ENCODE data around the gene GPR137B. TPM values are rescaled to one million over a fixed set of nuclear protein-coding genes. Genes with fewer than 3 reads are reported as not detected.

GPR137B gene
- total and polyA plus RNA-seq, 2 of the 8 experiments (the other 6 are each of a cell fraction or from before 2014, with no cell fraction given): 6.9 to 7.7 TPM

DNA sequence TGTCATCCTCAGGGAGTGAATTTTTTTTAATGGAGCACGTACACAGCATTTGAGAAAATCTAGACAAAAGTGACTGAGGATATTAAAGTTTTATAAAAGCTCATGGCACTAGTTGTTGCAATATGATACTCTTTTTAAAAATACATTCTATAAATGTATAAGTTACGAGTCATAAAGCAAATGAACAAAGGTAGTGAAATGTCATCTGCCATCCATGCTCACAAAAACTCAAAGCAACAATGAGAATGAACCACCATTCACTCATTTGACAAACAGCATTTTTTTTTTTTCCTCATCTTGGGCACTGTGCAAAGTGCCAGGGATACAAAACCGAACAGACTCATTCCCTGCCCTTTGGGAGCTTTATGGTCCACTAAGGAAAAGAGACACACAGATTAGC lies 38.7 kb downstream of the GPR137B start:
- Histone ChIP-seq H3K9ac (replicated peaks in 1 of 4; ENCODE audit: extremely low read depth in 1 of 4, low read depth in 3 of 4, low read length in 3 of 4) (no peak overlapping the region), H3K14ac (ENCODE audit: insufficient read length) (no peak overlapping the region), H3K23me2 (ENCODE audit: low read depth, low read length) (no peaks in the 10 kb centered on the region), H3K4me3 (ENCODE audit: extremely low read depth in 1 of 4, insufficient read depth in 2 of 4, low read depth in 3 of 4, low read length in 4 of 4) (no peak overlapping the region), H2BK20ac (ENCODE audit: low read length) (no peak overlapping the region), H3K4me2 (ENCODE audit: insufficient read depth in 1 of 2, low read depth in 2 of 2, low read length in 2 of 2) (no peak overlapping the region), H3K79me1 (ENCODE audit: low read depth, low read length) (no peaks in the 10 kb centered on the region; the same call in 1 of the 2 replicates), H2AK5ac (ENCODE audit: low read depth, low read length) (no peak overlapping the region), H3K4ac (replicated peaks; ENCODE audit: insufficient read length, low read depth, low read length) (no peak overlapping the region), H3K56ac (replicated peaks; ENCODE audit: insufficient read length, low read depth, low read length) (no peak overlapping the region), H4K8ac (ENCODE audit: extremely low read depth, insufficient read depth, low read length) (no peak overlapping the region), H2BK120ac (replicated peaks; ENCODE audit: low read depth, low read length) (no peak overlapping the region), H2BK5ac (ENCODE audit: low read depth, low read length) (no peak overlapping the region), H3K36me3 (ENCODE audit: control insufficient read depth in 2 of 4, insufficient read depth in 4 of 4, low read length in 3 of 4) (peaks cover 0 to 7% (median 0%) of the 10 kb centered on the region in 4 experiments; a peak in 3 of 8 replicates), H3K27ac (ENCODE audit: low read depth, low read length) (no peak overlapping the region), H3K4me1 (replicated peaks in 1 of 4; ENCODE audit: control insufficient read depth in 3 of 4, insufficient read depth in 4 of 4, low read length in 3 of 4) (no peaks in the 10 kb centered on the region; a peak in 1 of 7 replicates), H2BK12ac (ENCODE audit: low read depth, low read length) (no peak overlapping the region), H2BK15ac (ENCODE audit: low read length) (no peak overlapping the region), H4K91ac (replicated peaks; ENCODE audit: insufficient read length, low read length) (no peak overlapping the region), H4K5ac (ENCODE audit: insufficient read length, low read depth, low read length) (no peak overlapping the region), H3K9me3 (ENCODE audit: insufficient read depth in 2 of 2, low read depth in 1 of 2, low read length in 1 of 2) (no peaks in the 10 kb centered on the region), H2AFZ (ENCODE audit: low read length) (no peak overlapping the region), H4K20me1 (replicated peaks in 1 of 2; ENCODE audit: control insufficient read depth in 1 of 2, insufficient read depth in 2 of 2, low read length in 2 of 2) (no peaks in the 10 kb centered on the region), H3K18ac (ENCODE audit: extremely low read depth, low read length) (no peak overlapping the region), H3K79me2 (ENCODE audit: control insufficient read depth in 1 of 2, insufficient read depth in 2 of 2, low read length in 2 of 2) (no peaks in the 10 kb centered on the region), H3K23ac (ENCODE audit: insufficient read length) (no peak overlapping the region), H3K27me3 (replicated peaks in 1 of 4; ENCODE audit: control insufficient read depth in 3 of 4, extremely low read depth in 1 of 4, insufficient read depth in 3 of 4, low read length in 3 of 4) (no peaks in the 10 kb centered on the region)
- 88% methylated on average over 3 of the region's 3 CpGs; no CpG with 5 or more reads in 1 of the 2 experiments for WGBS, 2 experiments (ENCODE audit: extremely low coverage in 1 of 2, insufficient coverage in 1 of 2, insufficient read length in 1 of 2, insufficient replicate concordance in 2 of 2, low coverage in 1 of 2, low lambda C conversion rate in 2 of 2, missing lambda C conversion rate in 1 of 2)
- FAIRE-seq (no peak), DNase-seq (ENCODE audit: low read depth in 1 of 2, low spot score in 2 of 2) (no peak)
- CTCF ChIA-PET (ENCODE audit: partially characterized antibody): interaction anchor here (1.2 kb wide), 1 partner anchor 12 kb away, joined by 6 read pairs; no protein-coding TSS in a partner anchor
- no peak for TF ChIP-seq TEAD4 (IDR thresholded peaks at IDR 0.05; ENCODE audit: low read depth, low read length)
- TF ChIP-seq YY1 (IDR thresholded peaks at IDR 0.05; ENCODE audit: low read depth, low read length): no peak
- TF ChIP-seq CBX5 (IDR thresholded peaks at IDR 0.05; ENCODE audit: low read depth, low read length): no peak
- TF ChIP-seq SIRT6 (IDR thresholded peaks at IDR 0.05; ENCODE audit: low read length): no peak
- no peak for TF ChIP-seq KDM1A (IDR thresholded peaks at IDR 0.05; ENCODE audit: borderline replicate concordance, low read length)
- TF ChIP-seq JUND (IDR thresholded peaks at IDR 0.05; ENCODE audit: low read length): no peak
- TF ChIP-seq TAF1 (IDR thresholded peaks at IDR 0.05; ENCODE audit: low read depth, low read length): no peak
- TF ChIP-seq KDM5A (IDR thresholded peaks at IDR 0.05; ENCODE audit: low read length): no peak
- no peak for TF ChIP-seq POU5F1 (IDR thresholded peaks at IDR 0.05; ENCODE audit: low read depth, low read length)
- TF ChIP-seq SIX5 (IDR thresholded peaks at IDR 0.05; ENCODE audit: low read depth, low read length): no peak
- no peak for TF ChIP-seq CBX8 (IDR thresholded peaks at IDR 0.05; ENCODE audit: borderline replicate concordance, low read depth, low read length)
- TF ChIP-seq HDAC6 (IDR thresholded peaks at IDR 0.05; ENCODE audit: low read depth, low read length): no peak
- POLR2A ChIA-PET (ENCODE audit: partially characterized antibody): no interaction called here
